T-helper 1 cell treated with Interleukin-12 subunit alpha and Interleukin-12 subunit beta and Interleukin-4 antibody, amounts not matched to agents 30 μg/mL and 1 μg/mL, for 36 hours (primary cell): Measurements from ENCODE around the gene HDAC4.
"Not testable (repeated sequence)": the region's sequence is repeated elsewhere in the genome, so short reads cannot be mapped to it uniquely, and the experiment has no call there.

Experiments
- H3K27ac Mint-ChIP-seq: one replicate; pipeline ENCODE4 v1.8.0; 2021; ENCODE audit warnings: mild to moderate bottlenecking, mixed read lengths
- H3K27me3 Mint-ChIP-seq: one replicate; pipeline ENCODE4 v1.8.0; 2021; ENCODE audit warnings: low read depth, mixed read lengths
- H3K36me3 Mint-ChIP-seq: one replicate; pipeline ENCODE4 v1.8.0; 2021; ENCODE audit warnings: low read depth, mixed read lengths
- H3K4me1 Mint-ChIP-seq: one replicate; pipeline ENCODE4 v1.8.0; 2021; ENCODE audit warnings: low read depth, mixed read lengths
- H3K4me3 Mint-ChIP-seq: one replicate; pipeline ENCODE4 v1.8.0; 2021; ENCODE audit warnings: mild to moderate bottlenecking, moderate library complexity, mixed read lengths
- H3K9me3 Mint-ChIP-seq: one replicate; pipeline ENCODE4 v1.8.0; 2021; ENCODE audit warnings: mixed read lengths

The HDAC4 gene

DNA sequence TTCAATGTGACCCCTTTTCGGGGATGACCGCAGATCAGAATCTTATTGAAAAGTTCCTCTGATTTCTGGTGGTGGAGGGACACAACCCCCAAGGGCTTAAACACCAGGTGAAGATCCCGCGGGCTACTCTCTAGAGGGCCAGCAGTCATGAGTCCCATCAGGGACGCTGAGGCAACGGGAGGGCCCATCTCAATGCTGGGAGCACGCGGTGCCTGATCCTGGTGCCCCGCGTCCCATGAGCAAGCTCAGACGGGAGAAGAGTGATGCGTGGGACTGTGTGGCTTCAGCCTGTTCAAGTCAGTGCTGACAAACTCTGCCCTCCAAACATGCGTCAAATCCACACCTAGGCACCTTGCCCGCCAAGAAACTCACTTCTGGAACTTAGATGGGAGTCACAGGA, 328.0 kb downstream of the HDAC4 start:
- H3K27me3 Mint-ChIP-seq, result no peaks in the 10 kb centered on the region
- H3K27ac Mint-ChIP-seq, result no peak overlapping the region
- peaks cover 14% of the 10 kb centered on the region for H3K36me3 Mint-ChIP-seq
- no peaks in the 10 kb centered on the region for H3K9me3 Mint-ChIP-seq
- no peak overlapping the region for H3K4me3 Mint-ChIP-seq
- no peaks in the 10 kb centered on the region for H3K4me1 Mint-ChIP-seq

DNA sequence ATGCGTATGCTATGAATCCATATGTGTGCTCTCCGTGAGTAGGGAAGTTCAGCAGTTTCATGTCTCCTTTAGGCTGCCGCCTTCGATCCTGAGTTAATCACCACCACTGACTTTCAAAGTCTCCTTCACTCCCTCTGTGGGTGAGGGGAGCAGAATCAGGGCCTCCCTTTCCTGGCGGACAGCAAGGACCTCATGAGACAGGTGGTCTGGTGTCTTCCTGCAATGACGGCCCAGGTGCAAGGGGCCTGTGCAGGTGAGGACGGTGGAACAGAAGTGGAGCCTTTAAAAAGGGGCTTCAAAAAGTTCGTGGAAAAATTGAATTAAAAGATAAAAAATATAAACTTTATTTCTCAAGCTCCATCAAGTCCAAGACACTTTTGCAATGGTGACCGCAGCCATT, 330.4 kb downstream of the HDAC4 start:
- Mint-ChIP-seq H3K27me3 (no peaks in the 10 kb centered on the region), H3K4me1 (no peaks in the 10 kb centered on the region), H3K9me3 (no peaks in the 10 kb centered on the region), H3K27ac (no peak overlapping the region), H3K4me3 (no peak overlapping the region), H3K36me3 (peaks cover 12% of the 10 kb centered on the region)

DNA sequence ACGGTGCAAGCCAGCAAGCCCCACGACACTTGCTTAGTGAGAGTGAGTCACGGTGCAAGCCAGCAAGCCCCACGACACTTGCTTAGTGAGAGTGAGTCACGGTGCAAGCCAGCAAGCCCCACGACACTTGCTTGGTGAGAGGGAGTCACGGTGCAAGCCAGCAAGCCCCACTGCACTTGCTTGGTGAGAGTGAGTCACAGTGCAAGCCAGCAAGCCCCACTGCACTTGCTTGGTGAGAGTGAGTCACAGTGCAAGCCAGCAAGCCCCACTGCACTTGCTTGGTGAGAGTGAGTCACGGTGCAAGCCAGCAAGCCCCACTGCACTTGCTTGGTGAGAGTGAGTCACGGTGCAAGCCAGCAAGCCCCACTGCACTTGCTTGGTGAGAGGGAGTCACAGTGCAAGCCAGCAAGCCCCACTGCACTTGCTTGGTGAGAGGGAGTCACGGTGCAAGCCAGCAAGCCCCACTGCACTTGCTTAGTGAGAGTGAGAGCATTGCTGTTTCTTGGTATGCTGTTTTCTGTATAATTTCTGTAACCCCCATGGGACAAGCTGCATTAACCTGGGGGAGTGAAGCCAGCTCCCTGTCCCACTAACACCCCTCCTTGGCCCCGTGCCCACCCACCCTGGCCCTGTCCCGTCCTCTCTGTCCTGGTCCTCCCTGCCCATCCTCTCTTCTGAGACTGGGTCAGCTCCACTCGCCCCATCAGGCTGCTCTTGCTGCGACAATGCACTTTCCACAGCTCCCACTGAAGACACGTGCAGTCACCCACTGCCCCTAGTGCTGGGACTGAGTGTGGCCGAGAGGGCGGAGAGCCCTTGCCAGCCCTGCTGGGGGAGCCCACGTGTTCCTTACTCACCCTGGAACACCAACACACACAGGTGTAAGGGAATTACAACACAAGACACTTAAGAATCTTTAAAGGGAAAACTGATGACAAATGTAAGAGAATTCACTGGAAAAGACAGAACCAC, 331.2 kb downstream of the HDAC4 start:
- not testable (repeated sequence) for H3K27ac Mint-ChIP-seq, H3K4me3 Mint-ChIP-seq, H3K36me3 Mint-ChIP-seq, H3K27me3 Mint-ChIP-seq, H3K9me3 Mint-ChIP-seq, H3K4me1 Mint-ChIP-seq

DNA sequence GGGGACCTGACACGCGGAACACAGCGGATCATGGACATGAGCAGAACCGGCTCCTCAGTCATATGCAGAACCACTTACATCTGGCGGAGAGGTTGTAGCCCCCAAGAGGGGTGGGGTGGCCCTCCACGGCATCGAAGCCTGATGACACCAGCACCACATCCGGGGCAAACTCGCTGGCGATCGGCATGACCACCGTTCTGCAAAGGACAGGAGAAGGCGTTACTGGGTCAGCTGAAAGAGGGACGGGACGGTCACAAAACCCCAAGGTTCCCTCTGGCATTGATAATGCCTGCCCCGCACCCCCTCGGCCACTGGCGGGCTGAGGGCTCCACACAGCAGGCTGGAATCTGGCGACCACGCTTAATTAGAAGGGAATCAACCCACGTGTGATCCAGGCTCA, 332.4 kb downstream of the HDAC4 start:
- Mint-ChIP-seq H3K4me3 (no peak overlapping the region), H3K27me3 (no peaks in the 10 kb centered on the region), H3K36me3 (peaks cover 7% of the 10 kb centered on the region)

DNA sequence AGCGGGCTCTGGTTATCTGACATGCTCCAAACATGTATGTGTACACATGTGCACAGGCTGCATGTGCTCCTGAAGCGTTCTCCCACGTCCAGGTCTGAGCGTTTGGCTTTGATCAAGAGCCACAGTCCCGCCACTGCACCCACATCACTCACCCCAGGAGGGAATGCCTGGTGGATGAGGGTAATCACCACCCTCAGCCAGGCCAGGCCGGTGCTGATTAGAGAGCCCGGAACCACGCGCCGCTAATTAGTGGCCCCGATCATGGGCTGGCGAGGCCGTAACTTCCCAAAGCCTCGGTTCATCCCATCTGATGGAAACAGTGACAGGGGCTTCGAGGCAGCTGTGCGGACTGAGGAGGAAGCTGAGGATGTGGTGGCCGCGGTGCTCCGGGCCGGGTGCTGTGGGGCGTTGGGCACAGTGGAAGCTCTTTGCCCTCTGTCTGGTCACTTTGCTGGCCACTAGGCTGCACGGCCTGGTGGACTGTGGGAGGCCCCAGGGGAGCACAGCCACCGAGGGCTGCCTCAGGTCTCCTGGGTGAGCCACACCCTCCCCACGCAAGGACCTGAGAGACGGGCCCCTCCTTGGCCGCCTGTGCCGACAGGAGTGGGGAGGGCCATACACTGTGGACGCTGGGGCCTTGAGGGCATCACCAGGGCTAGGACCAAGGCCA, 333.5 kb downstream of the HDAC4 start:
- Mint-ChIP-seq H3K27me3 (no peaks in the 10 kb centered on the region), H3K4me3 (no peak overlapping the region), H3K4me1 (no peaks in the 10 kb centered on the region), H3K36me3 (peaks cover 7% of the 10 kb centered on the region), H3K27ac (no peak overlapping the region), H3K9me3 (no peaks in the 10 kb centered on the region)

More for the DNA sequence above, 332.4 kb downstream of the HDAC4 start:
- Mint-ChIP-seq H3K27ac (no peak overlapping the region), H3K9me3 (no peaks in the 10 kb centered on the region), H3K4me1 (no peaks in the 10 kb centered on the region)

DNA sequence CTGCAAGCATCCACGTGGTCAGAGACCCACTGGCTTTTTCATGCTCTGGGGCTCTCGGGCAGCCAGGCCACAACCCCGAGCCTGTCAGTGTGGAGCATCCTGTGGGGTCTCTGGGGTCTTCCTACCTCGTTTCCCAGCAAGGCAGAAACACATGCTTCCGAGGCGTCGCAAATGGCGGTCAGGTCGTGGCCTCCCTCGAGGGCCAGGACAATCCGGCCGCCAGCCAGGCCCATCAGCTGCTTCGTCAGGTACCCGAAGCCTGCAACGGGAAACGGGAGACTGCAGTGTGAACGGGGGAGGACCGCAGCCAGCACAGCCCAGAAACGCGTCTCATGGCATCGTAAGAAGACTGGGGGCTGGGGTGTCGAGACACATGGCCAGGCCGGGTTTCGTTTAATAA, 334.2 kb downstream of the HDAC4 start:
- peaks cover 3% of the 10 kb centered on the region for H3K36me3 Mint-ChIP-seq
- H3K4me3 Mint-ChIP-seq, result no peak overlapping the region
- no peak overlapping the region for H3K27ac Mint-ChIP-seq
- no peaks in the 10 kb centered on the region for H3K9me3 Mint-ChIP-seq
- no peaks in the 10 kb centered on the region for H3K4me1 Mint-ChIP-seq
- H3K27me3 Mint-ChIP-seq, result no peaks in the 10 kb centered on the region

DNA sequence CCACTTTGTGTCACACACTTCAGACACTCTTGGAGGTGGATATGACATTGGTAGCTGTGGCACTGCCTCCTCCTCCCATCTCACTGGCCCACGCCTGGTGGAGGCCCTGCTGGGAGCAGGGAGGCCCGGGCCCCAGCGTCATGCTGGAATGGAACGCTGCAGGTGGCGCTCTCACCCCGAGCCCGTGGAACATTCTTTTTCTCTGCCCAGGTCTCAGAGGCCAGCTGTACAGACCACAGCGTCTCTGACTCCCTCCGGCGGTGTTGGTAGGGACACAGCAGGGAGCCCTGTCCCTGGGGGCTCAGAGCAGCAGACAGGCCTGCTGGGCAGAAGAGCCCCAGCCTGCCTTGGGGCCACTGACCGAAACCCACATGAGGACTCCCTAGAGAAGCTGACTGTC, 334.9 kb downstream of the HDAC4 start:
- no peaks in the 10 kb centered on the region for H3K9me3 Mint-ChIP-seq
- H3K36me3 Mint-ChIP-seq, result peaks cover 7% of the 10 kb centered on the region
- no peaks in the 10 kb centered on the region for H3K27me3 Mint-ChIP-seq
- no peak overlapping the region for H3K27ac Mint-ChIP-seq
- H3K4me1 Mint-ChIP-seq, result no peaks in the 10 kb centered on the region
- H3K4me3 Mint-ChIP-seq, result no peak overlapping the region

DNA sequence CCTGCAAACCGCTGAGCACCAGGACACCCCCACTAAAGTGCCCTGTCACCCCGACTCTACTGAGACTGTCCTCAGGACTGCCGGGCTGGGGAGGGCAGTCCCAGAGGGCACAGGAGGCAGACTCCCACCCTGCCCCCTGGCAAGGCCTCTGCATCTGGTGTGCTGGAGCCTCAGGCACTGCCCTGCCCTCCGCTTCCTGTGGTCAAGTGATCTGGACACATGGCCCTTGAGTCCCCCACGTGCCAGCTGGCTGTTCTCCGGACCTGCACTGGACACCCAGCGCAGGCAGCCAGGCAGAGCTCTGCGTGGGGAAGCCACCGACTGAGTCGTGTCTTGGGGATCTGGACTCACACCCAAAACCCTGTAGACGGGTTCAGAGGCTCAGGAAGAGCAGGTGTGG, 335.3 kb downstream of the HDAC4 start:
- no peaks in the 10 kb centered on the region for H3K9me3 Mint-ChIP-seq
- peaks cover 11% of the 10 kb centered on the region for H3K36me3 Mint-ChIP-seq
- H3K4me1 Mint-ChIP-seq, result no peaks in the 10 kb centered on the region
- H3K4me3 Mint-ChIP-seq, result no peak overlapping the region
- H3K27ac Mint-ChIP-seq, result no peak overlapping the region
- no peaks in the 10 kb centered on the region for H3K27me3 Mint-ChIP-seq

DNA sequence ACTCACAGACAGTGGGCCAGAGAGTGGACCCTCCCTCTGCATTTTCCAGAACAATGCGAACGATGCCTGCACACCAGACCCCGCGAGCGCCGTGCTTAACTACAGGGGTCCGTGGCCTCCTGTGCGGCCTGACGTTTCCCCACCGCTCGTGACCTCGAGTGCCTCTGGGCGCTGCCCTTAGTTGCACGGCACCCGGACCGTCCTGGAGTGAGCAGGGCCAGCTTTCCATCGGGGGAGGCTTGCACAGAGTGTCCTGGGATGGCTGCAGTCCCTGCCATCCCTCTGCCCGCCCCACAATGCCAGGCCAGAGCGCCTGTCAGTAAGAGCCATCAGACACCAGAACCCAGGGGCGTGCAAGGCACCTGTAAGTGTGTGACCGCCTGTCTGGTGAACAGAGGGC, 335.9 kb downstream of the HDAC4 start:
- H3K27ac Mint-ChIP-seq, result no peak overlapping the region
- H3K9me3 Mint-ChIP-seq, result no peaks in the 10 kb centered on the region
- no peaks in the 10 kb centered on the region for H3K4me1 Mint-ChIP-seq
- no peak overlapping the region for H3K4me3 Mint-ChIP-seq
- no peaks in the 10 kb centered on the region for H3K27me3 Mint-ChIP-seq
- peaks cover 11% of the 10 kb centered on the region for H3K36me3 Mint-ChIP-seq

DNA sequence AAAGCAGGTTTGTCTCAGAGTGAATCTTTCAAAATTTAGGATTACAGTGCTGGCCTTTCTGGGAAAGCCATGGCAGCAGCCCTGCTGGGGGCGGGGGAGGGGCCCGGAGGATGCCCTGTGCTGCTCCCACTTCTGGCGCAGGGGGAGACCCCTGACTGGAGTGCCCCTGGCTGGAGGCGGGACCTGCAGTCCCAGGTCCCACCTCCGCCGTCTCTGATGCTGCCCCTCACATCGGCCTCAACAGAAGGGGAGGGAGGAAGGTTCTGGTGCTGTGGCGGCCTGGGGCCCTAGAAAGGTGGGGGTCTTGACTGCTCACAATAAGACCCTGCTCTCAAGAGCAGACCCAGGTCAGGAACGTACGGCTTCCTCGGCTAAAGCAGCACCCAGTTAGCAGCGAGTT, 336.6 kb downstream of the HDAC4 start:
- no peaks in the 10 kb centered on the region for H3K4me1 Mint-ChIP-seq
- H3K27ac Mint-ChIP-seq, result no peak overlapping the region
- no peak overlapping the region for H3K4me3 Mint-ChIP-seq
- peaks cover 11% of the 10 kb centered on the region for H3K36me3 Mint-ChIP-seq
- H3K27me3 Mint-ChIP-seq, result no peaks in the 10 kb centered on the region
- no peaks in the 10 kb centered on the region for H3K9me3 Mint-ChIP-seq

DNA sequence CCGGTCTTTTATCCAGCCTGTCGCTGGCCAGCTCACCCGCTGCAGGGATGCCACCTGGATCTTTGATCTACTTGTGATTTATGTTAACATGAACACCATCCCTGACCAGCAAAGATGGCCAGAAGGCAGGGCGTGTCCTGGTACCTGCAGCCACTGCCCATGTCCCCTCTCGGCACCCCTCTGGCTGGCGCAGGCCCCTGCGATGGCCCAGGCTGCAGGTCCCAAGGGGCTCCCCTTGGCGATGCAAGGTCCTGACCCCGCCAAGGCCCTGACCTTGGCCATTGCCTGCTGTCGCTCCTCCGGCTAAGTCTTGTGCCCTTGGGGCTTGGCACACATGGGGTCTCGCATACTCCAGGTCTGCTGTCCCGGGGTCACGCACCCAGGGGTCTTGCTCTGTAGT, 338.1 kb downstream of the HDAC4 start:
- Mint-ChIP-seq H3K9me3 (no peaks in the 10 kb centered on the region), H3K36me3 (peaks cover 11% of the 10 kb centered on the region), H3K4me3 (no peak overlapping the region), H3K27ac (no peak overlapping the region), H3K27me3 (no peaks in the 10 kb centered on the region), H3K4me1 (no peaks in the 10 kb centered on the region)

DNA sequence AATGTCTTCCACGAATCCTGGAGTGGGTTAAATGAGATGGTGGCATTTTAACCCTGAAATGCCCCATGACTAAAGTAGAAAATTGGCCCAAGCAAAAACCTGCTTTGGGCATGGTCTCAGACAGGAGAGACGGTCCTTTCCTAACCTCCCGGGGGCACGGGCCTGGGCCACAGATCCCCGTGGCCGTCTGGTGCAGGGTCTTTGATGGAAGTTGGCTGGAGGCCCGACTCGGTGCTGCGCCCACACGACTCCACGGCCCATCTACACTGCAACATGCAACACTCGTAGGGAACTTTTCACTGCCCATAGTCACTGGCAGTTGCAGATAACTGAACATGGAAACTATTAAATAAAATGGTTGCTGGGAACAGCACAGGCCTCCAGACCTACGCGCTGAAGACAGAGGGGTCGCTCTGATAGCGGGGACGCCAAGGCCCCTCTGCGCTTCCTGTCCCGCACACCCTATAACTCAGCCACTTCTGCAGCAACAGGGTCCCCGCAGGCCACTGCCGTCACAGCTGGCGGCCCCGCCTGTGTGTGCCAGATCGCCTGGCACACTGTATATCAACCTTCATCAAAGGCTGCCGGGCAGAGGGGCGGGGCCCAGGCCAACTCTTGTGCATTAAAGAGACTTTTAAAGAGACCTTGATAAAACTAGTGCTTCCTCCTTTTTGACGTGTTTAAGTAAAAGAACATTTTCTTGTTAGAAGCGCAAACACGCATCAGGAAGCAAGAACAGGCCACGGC, 338.8 kb downstream of the HDAC4 start:
- Mint-ChIP-seq H3K36me3 (peaks cover 11% of the 10 kb centered on the region), H3K4me1 (no peaks in the 10 kb centered on the region), H3K9me3 (no peaks in the 10 kb centered on the region), H3K27ac (no peak overlapping the region), H3K4me3 (no peak overlapping the region), H3K27me3 (no peaks in the 10 kb centered on the region)

DNA sequence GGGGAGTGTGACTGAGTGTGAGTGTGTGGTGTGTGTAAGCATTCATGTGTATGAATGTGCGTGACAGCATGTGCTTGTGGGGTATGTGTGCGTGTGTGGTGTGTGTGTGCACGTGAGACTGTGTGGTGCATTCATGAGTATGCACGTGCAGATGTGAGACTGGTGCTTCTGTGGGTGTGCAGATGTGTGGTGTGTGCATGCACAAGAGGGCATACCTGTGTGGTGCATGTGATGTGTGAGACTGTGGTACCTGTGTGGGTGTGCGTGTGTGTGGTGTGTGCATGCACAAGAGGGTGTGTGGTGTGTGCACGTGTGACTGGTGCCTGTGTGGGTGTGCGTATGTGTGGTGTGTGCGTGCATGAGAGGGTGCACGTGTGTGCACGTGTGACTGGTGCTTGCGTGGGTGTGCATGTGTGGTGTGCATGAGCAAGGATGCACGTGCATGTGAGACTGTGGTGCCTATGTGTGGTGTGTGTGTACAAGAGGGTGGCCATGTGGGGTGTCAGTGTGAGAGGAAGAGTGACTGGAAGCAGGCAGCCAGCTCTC, 339.6 kb downstream of the HDAC4 start:
- H3K36me3 Mint-ChIP-seq, result peaks cover 10% of the 10 kb centered on the region
- no peaks in the 10 kb centered on the region for H3K27me3 Mint-ChIP-seq
- no peaks in the 10 kb centered on the region for H3K4me1 Mint-ChIP-seq
- no peaks in the 10 kb centered on the region for H3K9me3 Mint-ChIP-seq
- peak overlapping the region; percentile 1 for H3K27ac Mint-ChIP-seq
- H3K4me3 Mint-ChIP-seq, result no peak overlapping the region

DNA sequence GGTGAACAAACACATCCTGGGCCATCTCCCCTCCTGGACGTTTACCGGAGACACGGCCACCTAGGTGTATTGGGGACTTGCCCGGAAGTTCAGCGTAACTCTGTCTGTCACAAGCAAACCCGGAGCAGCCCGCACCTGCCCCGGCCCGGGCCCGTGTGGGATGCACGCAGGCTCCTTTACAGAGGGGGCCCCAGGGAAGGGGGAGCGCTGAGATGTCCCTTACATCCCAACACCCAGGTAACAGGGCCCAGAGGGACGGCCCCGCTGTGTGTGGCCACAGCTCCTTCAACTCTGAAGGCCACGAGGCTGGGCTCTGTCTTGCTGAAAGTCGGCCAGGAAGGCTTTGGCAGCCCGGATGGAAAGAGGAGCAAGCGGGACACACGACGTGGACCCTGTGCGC, 340.1 kb downstream of the HDAC4 start:
- no peak overlapping the region for H3K27ac Mint-ChIP-seq
- no peak overlapping the region for H3K4me3 Mint-ChIP-seq
- no peaks in the 10 kb centered on the region for H3K27me3 Mint-ChIP-seq
- H3K36me3 Mint-ChIP-seq, result peaks cover 11% of the 10 kb centered on the region
- no peaks in the 10 kb centered on the region for H3K9me3 Mint-ChIP-seq
- H3K4me1 Mint-ChIP-seq, result no peaks in the 10 kb centered on the region
